HepG2 (cell line): ENCODE data around the gene ENC1. TPM values are rescaled to one million over a fixed set of nuclear protein-coding genes. Genes with fewer than 3 reads are reported as not detected.

ENCODE experiments used
- ATAC-seq: fragments of 200-7000 bp; cut with Tn5 transposase; 3 replicates; pipeline ENCODE4 v1.9.1; 2020; ENCODE audit warnings: mild to moderate bottlenecking, moderate library complexity
- BruUV-seq: library from RNA; stranded (reverse); fragments of 400-500 nt; replicated peaks from 2 replicates; lab custom pipeline; 2021; lab: Mats Ljungman, UMichigan
- CTCF ChIA-PET: fragments of 300-600 bp; formaldehyde crosslinking; extraction: SDS; loops from one replicate; lab custom pipeline; 2021; ENCODE audit warnings: low total read pairs, inconsistent platforms, low intra/inter-chr PET ratio; lab: Yijun Ruan, JAX
- POLR2A ChIA-PET: fragments of 350-600 bp; sonication (Branson Sonifier 250); formaldehyde crosslinking; loops from one replicate; lab custom pipeline; 2020; ENCODE audit warnings: antibody characterized with exemption, inconsistent platforms; lab: Yijun Ruan, JAX
- DNase-seq: peaks from one replicate; pipeline ENCODE4 v3.0.0-alpha.2; 2015; ENCODE audit warnings: low spot score
- FAIRE-seq: peaks from 3 replicates; lab custom pipeline; 2011; peaks lifted over from hg19 to GRCh38; lab: Jason Lieb, UNC
- H2AFZ ChIP-seq: one replicate; pipeline ENCODE4 v1.6.1; 2011; ENCODE audit warnings: low read length, inconsistent platforms
- H3K27ac ChIP-seq: fragments of 300-600 bp; 3 replicates; pipeline ENCODE4 v1.8.0; 2011; ENCODE audit warnings: mixed run types, mild to moderate bottlenecking, mixed read lengths, low read length, inconsistent platforms; ENCODE audit not compliant: insufficient read depth; ENCODE audit errors: extremely low read length
- H3K27me3 ChIP-seq, 2 experiments: fragments of 200-600 bp in 1 of 2; 2 replicates in 1 of 2; 3 replicates in 1 of 2; pipeline versions ENCODE4 v1.6.0 to v1.8.0; 2011; ENCODE audit warnings: low read length in 2 of 2, mild to moderate bottlenecking in 2 of 2, moderate library complexity in 2 of 2, inconsistent platforms in 1 of 2; ENCODE audit not compliant: insufficient read depth in 2 of 2, control insufficient read depth in 1 of 2
- H3K36me3 ChIP-seq, 2 experiments: fragments of 200-600 bp in 1 of 2; replicated peaks in 1 of 2; 2 replicates in 1 of 2; 3 replicates in 1 of 2; pipeline versions ENCODE4 v1.5.1 to v1.8.0; 2011; ENCODE audit warnings: low read length in 2 of 2, inconsistent platforms in 1 of 2; ENCODE audit not compliant: insufficient read depth in 2 of 2, control insufficient read depth in 1 of 2
- H3K4me1 ChIP-seq: 2 replicates; pipeline ENCODE4 v1.5.1; 2012; ENCODE audit warnings: low read length, inconsistent platforms; ENCODE audit not compliant: insufficient read depth
- H3K4me2 ChIP-seq: 2 replicates; pipeline ENCODE4 v1.6.0; 2011; ENCODE audit warnings: low read depth, low read length, inconsistent platforms
- H3K4me3 ChIP-seq, 3 experiments: fragments of 200-600 bp in 1 of 3; sonication (generic), shearing (Covaris generic) in 1 of 3; replicated peaks in 1 of 3; 2 replicates each; pipeline ENCODE4 v1.5.1; 2011 to 2016; ENCODE audit warnings: low read length in 3 of 3, inconsistent platforms in 2 of 3, low read depth in 2 of 3, mild to moderate bottlenecking in 2 of 3, control low read depth in 1 of 3, mixed read lengths in 1 of 3; ENCODE audit not compliant: insufficient read depth in 1 of 3
- H3K79me2 ChIP-seq: one replicate; pipeline ENCODE4 v1.6.1; 2011; ENCODE audit warnings: low read length, inconsistent platforms; ENCODE audit not compliant: insufficient read depth
- H3K9ac ChIP-seq: 2 replicates; pipeline ENCODE4 v1.6.0; 2011; ENCODE audit warnings: mild to moderate bottlenecking, low read depth, low read length, inconsistent platforms; ENCODE audit not compliant: insufficient read depth
- H3K9me3 ChIP-seq: 2 replicates; pipeline ENCODE4 v1.5.1; 2012; ENCODE audit warnings: mild to moderate bottlenecking, low read length
- H4K20me1 ChIP-seq: 2 replicates; pipeline ENCODE4 v1.6.0; 2011; ENCODE audit warnings: inconsistent platforms, mild to moderate bottlenecking, low read length, moderate library complexity; ENCODE audit not compliant: insufficient read depth
- CEBPB ChIP-seq: IDR thresholded peaks from 2 replicates; pipeline ENCODE4 v1.6.1; 2011; ENCODE audit warnings: low read depth, low read length, improper control_type of control experiment, borderline replicate concordance
- ETV5 ChIP-seq: IDR thresholded peaks from 2 replicates; pipeline ENCODE4 v1.6.1; 2018; ENCODE audit warnings: missing biosample characterization, missing genetic modification reagents, inconsistent platforms, borderline replicate concordance
- HDAC1 ChIP-seq: sonication (generic); formaldehyde crosslinking; IDR thresholded peaks from 2 replicates; pipeline ENCODE4 v1.5.1; 2020; ENCODE audit warnings: mild to moderate bottlenecking, missing genetic modification reagents
- IKZF1 ChIP-seq: fragments of 450-650 bp; IDR thresholded peaks from 2 replicates; pipeline ENCODE4 v1.7.1; 2016
- JUND ChIP-seq: sonication (generic); formaldehyde crosslinking; IDR thresholded peaks from 2 replicates; pipeline ENCODE4 v1.8.0; 2022; ENCODE audit warnings: mild to moderate bottlenecking, missing genetic modification reagents
- MAFF ChIP-seq: IDR thresholded peaks from 2 replicates; pipeline ENCODE4 v1.6.1; 2011; ENCODE audit warnings: low read depth, low read length, improper control_type of control experiment
- MAFK ChIP-seq, 2 experiments: IDR thresholded peaks in 1 of 2; conservative IDR thresholded peaks in 1 of 2; 2 replicates each; pipeline ENCODE4 v1.6.1; 2011; ENCODE audit warnings: improper control_type of control experiment in 2 of 2, low read length in 2 of 2
- MXI1 ChIP-seq: IDR thresholded peaks from 3 replicates; pipeline ENCODE4 v1.6.1; 2012; ENCODE audit warnings: low read depth, low read length, inconsistent platforms, borderline replicate concordance
- RXRA ChIP-seq: sonication (generic); formaldehyde crosslinking; IDR thresholded peaks from 2 replicates; pipeline ENCODE4 v1.5.1; 2020; ENCODE audit warnings: missing genetic modification reagents
- RXRB ChIP-seq: IDR thresholded peaks from 2 replicates; pipeline ENCODE4 v1.6.1; 2016; ENCODE audit warnings: borderline replicate concordance, missing genetic modification reagents, missing compliant biosample characterization
- SAP130 ChIP-seq: IDR thresholded peaks from 2 replicates; pipeline ENCODE4 v1.6.1; 2016; ENCODE audit warnings: low read depth
- SATB2 ChIP-seq: sonication (generic); formaldehyde crosslinking; IDR thresholded peaks from 2 replicates; pipeline ENCODE4 v1.5.0; 2020; ENCODE audit warnings: missing genetic modification reagents
- SOX5 ChIP-seq: IDR thresholded peaks from 2 replicates; pipeline ENCODE4 v1.6.1; 2016; ENCODE audit warnings: borderline replicate concordance
- TEAD3 ChIP-seq: optimal IDR thresholded peaks from 2 replicates; pipeline ENCODE3; 2016; ENCODE audit warnings: borderline replicate concordance
- TMF1 ChIP-seq: sonication (generic); formaldehyde crosslinking; IDR thresholded peaks from 2 replicates; pipeline ENCODE4 v1.8.1; 2022; ENCODE audit warnings: low read depth, missing genetic modification reagents
- TOPORS ChIP-seq: sonication (generic); formaldehyde crosslinking; IDR thresholded peaks from 2 replicates; pipeline ENCODE4 v1.8.0; 2023; ENCODE audit warnings: mild to moderate bottlenecking, missing genetic modification reagents
- YEATS2 ChIP-seq: sonication (generic); formaldehyde crosslinking; IDR thresholded peaks from 2 replicates; pipeline ENCODE4 v1.4.0; 2020; ENCODE audit warnings: missing genetic modification reagents, borderline replicate concordance
- ZNF337 ChIP-seq: sonication (generic); formaldehyde crosslinking; IDR thresholded peaks from 2 replicates; pipeline ENCODE4 v1.5.1; 2020; ENCODE audit warnings: missing genetic modification reagents, low read depth, mild to moderate bottlenecking, borderline replicate concordance
- ZNF383 ChIP-seq: sonication (generic); formaldehyde crosslinking; IDR thresholded peaks from 2 replicates; pipeline ENCODE4 v1.4.0; 2020; ENCODE audit warnings: missing genetic modification reagents, mild to moderate bottlenecking, borderline replicate concordance
- ZNF549 ChIP-seq: sonication (generic); formaldehyde crosslinking; IDR thresholded peaks from 2 replicates; pipeline ENCODE4 v1.5.0; 2020; ENCODE audit warnings: missing genetic modification reagents
- ZNF644 ChIP-seq: IDR thresholded peaks from 2 replicates; pipeline ENCODE4 v1.6.1; 2016; ENCODE audit warnings: low read depth
- ZNF678 ChIP-seq: sonication (generic); formaldehyde crosslinking; IDR thresholded peaks from 2 replicates; pipeline ENCODE4 v1.4.0; 2020; ENCODE audit warnings: mild to moderate bottlenecking, missing genetic modification reagents
- ZNF75D ChIP-seq: sonication (generic); formaldehyde crosslinking; IDR thresholded peaks from 2 replicates; pipeline ENCODE4 v1.8.1; 2023; ENCODE audit warnings: missing genetic modification reagents, mild to moderate bottlenecking, borderline replicate concordance
- whole genome bisulfite sequencing: methylation state at CpG from one replicate; pipeline ENCODE4 v1.1.6; 2017; ENCODE audit warnings: low lambda C conversion rate; 5-methylcytosine and 5-hydroxymethylcytosine counted together
- in situ Hi-C: cut with HindIII; loops from 2 replicates; pipeline ENCODE4 v1.10.0; 2017; ENCODE audit warnings: low pct_unique_long_range_greater_than_20kb; ENCODE audit not compliant: extremely low pct_ligation_motif_present
- intact Hi-C: fragments of 100-400 bp; cut with micrococcal nuclease; formaldehyde crosslinking; loops from one replicate; pipeline ENCODE4 v1.10.0; 2022; ENCODE audit not compliant: unreplicated experiment
- polyA plus RNA-seq, 8 experiments: library from polyadenylated mRNA; depleted of rRNA in 3 of 8; stranded (reverse) in 7 of 8; unstranded in 1 of 8; fragments of >200 nt; fragmentation: Illumina TruSeq in 4 of 8; extraction: Trizol in 4 of 8; gene quantifications; 2 replicates each; pipeline versions ENCODE4 v1.2.1 to v1.2.3, GENCODE V29; 2011 to 2016; ENCODE audit warnings: low read depth in 4 of 8, missing spikeins in 1 of 8, mixed read lengths in 1 of 8; ENCODE audit not compliant: insufficient read depth in 1 of 8
- total RNA-seq, 5 experiments: library from RNA; depleted of rRNA; stranded (reverse); fragments of >200 nt; fragmentation: Illumina TruSeq; extraction: Trizol; gene quantifications; 2 replicates each; pipeline ENCODE4 v1.2.3, GENCODE V29; 2016; ENCODE audit warnings: low read depth in 1 of 5
- TF ChIP-seq, protein P1 (sequence below): sonication (generic); formaldehyde crosslinking; IDR thresholded peaks from 2 replicates; pipeline ENCODE4 v1.4.0; 2020; ENCODE audit warnings: mild to moderate bottlenecking, missing genetic modification reagents
- TF ChIP-seq, protein P2 (sequence below): sonication (generic); formaldehyde crosslinking; IDR thresholded peaks from 2 replicates; pipeline ENCODE4 v1.4.0; 2020; ENCODE audit warnings: missing genetic modification reagents

Gene ENC1
- total and polyA plus RNA-seq, 2 of the 13 experiments (the other 11 are each of a cell fraction or from before 2014, with no cell fraction given): 63.8 to 64.4 TPM

DNA sequence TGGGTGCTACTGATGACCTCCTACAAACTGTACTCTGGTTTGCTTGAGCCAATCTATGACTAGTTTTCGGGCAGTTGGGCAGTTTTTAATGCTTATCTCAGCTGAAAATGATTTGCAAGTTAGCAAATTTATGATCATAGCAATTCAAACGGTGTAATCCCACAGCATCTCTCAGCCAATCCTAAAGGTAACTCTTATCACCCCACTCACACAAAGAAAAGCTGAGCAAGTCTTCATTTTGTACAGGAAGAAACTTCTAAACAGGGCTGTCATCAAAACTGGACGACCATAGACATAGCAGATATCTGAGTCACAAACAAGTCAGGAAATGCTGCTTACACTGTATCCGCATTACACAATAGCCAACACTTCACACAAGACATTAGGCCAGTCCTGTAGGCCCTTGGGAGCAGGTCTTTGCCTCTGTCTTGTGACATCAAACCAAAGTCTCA lies 2.6 kb upstream of the ENC1 start (continued):
- TF ChIP-seq MAFK (conservative IDR thresholded peaks at IDR 0.05 in 1 of 2, IDR thresholded peaks at IDR 0.05 in 1 of 2; ENCODE audit: low read length in 2 of 2): peak; percentile 89 to 90
- no peak for TF ChIP-seq RXRA
- TF ChIP-seq ETV5 (CRISPR knock-in tag): peak; percentile 73; the same call in 1 of the 2 replicates
- TF ChIP-seq SOX5 (CRISPR knock-in tag): peak; percentile 14; the same call in 1 of the 2 replicates
- TF ChIP-seq TEAD3 (CRISPR knock-in tag): peak; percentile 63
- TF ChIP-seq RXRB (CRISPR knock-in tag): 0 out of 2 replicates have a peak, but pooled peaks have one; percentile 13
- TF ChIP-seq ZNF644 (CRISPR knock-in tag): 0 out of 2 replicates have a peak, but pooled peaks have one; percentile 16
- TF ChIP-seq MAFF: peak; percentile 92
- TF ChIP-seq MXI1: no peak
- peak; percentile 92 for TF ChIP-seq CEBPB
- 0 out of 2 replicates have a peak, but pooled peaks have one; percentile 9 for TF ChIP-seq ZNF337 (CRISPR knock-in tag)
- TF ChIP-seq JUND (CRISPR knock-in tag): 0 out of 2 replicates have a peak, but pooled peaks have one; percentile 32
- TF ChIP-seq SAP130 (CRISPR knock-in tag): peak; percentile 66
- TF ChIP-seq YEATS2 (CRISPR knock-in tag): peak; percentile 51; the same call in 1 of the 2 replicates

DNA sequence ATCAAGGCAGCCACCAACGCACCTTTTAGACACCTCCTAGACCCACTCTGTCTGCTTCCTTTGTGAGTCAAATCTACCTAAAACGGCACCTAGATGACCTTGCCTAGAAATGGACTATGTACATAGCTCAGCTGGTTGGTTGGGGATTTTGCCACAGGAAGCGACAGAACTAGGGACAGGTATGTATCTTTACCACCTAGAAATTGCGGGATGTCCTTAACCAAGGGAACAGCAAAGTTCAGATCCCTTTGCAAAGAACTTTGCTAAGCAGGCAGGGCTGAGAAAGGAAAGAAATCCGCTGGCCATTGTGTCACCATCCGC lies 2.0 kb upstream of the ENC1 start:
- ATAC-seq: no peak
- TF ChIP-seq ZNF678: no peak
- no peak for TF ChIP-seq SATB2
- TF ChIP-seq, protein P1, sequence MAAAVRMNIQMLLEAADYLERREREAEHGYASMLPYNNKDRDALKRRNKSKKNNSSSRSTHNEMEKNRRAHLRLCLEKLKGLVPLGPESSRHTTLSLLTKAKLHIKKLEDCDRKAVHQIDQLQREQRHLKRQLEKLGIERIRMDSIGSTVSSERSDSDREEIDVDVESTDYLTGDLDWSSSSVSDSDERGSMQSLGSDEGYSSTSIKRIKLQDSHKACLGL (CRISPR knock-in tag): no peak
- TF ChIP-seq HDAC1 (CRISPR knock-in tag): peak; percentile 43; the same call in 1 of the 2 replicates
- no peak for TF ChIP-seq ZNF549 (CRISPR knock-in tag)
- TF ChIP-seq, protein P2, sequence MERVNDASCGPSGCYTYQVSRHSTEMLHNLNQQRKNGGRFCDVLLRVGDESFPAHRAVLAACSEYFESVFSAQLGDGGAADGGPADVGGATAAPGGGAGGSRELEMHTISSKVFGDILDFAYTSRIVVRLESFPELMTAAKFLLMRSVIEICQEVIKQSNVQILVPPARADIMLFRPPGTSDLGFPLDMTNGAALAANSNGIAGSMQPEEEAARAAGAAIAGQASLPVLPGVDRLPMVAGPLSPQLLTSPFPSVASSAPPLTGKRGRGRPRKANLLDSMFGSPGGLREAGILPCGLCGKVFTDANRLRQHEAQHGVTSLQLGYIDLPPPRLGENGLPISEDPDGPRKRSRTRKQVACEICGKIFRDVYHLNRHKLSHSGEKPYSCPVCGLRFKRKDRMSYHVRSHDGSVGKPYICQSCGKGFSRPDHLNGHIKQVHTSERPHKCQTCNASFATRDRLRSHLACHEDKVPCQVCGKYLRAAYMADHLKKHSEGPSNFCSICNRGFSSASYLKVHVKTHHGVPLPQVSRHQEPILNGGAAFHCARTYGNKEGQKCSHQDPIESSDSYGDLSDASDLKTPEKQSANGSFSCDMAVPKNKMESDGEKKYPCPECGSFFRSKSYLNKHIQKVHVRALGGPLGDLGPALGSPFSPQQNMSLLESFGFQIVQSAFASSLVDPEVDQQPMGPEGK: no peak
- no peak for TF ChIP-seq TOPORS (CRISPR knock-in tag)
- TF ChIP-seq ZNF383 (CRISPR knock-in tag): no peak
- no peak for TF ChIP-seq TMF1
- TF ChIP-seq IKZF1: no peak
- no peak for TF ChIP-seq ZNF75D (CRISPR knock-in tag)

More for the DNA sequence above, 2.0 kb upstream of the ENC1 start:
- no peaks in the 10 kb centered on the region for H3K9me3 ChIP-seq
- ChIA-PET CTCF (no interaction called here), POLR2A (interaction anchor here (1.6 to 4.0 kb wide), 2 partner anchors 12 to 247 kb away, joined by 4 to 31 read pairs; no protein-coding TSS in a partner anchor)
- H3K4me3 ChIP-seq: peak overlapping the region; percentile 92 to 100 (median 99); a peak in 5 of 6 replicates
- 24% methylated on average over 6 of the region's 6 CpGs for WGBS
- H2AFZ ChIP-seq: peak overlapping the region; percentile 37
- H3K27ac ChIP-seq: peak overlapping the region; percentile 83
- DNase-seq (no peak), FAIRE-seq (peak; percentile 54)
- H3K36me3 ChIP-seq: peaks cover 0 to 1% of the 10 kb centered on the region in 2 experiments; a peak in 1 of 5 replicates
- intact Hi-C loops (loop anchor here (2.0 to 5.0 kb wide), 3 partner anchors 60 to 352 kb away; no protein-coding TSS in a partner anchor), in situ Hi-C loops (loop anchor here (5.0 to 10.0 kb wide), 2 partner anchors 245 to 598 kb away; no protein-coding TSS in a partner anchor)
- H3K27me3 ChIP-seq: no peaks in the 10 kb centered on the region; a peak in 2 of 5 replicates
- H3K9ac ChIP-seq: peak overlapping the region; percentile 94
- no TSS peak for BruUV-seq
- H4K20me1 ChIP-seq: peaks cover 24% of the 10 kb centered on the region
- peaks cover 38% of the 10 kb centered on the region for H3K4me1 ChIP-seq
- H3K79me2 ChIP-seq: peaks cover 30% of the 10 kb centered on the region
- H3K4me2 ChIP-seq: peak overlapping the region; percentile 97
